ENCODE measurements around the gene ALKBH7. TPM values are rescaled to one million over a fixed set of nuclear protein-coding genes. Genes with fewer than 3 reads are reported as not detected.

ALKBH7 gene
- polyA plus RNA-seq, 4 donors, result 98.8 to 238 (median 164) TPM

GRCh38 chr19:6412447-6413091, 40.0 kb downstream of the ALKBH7 start:
- Histone ChIP-seq H3K27me3 (ENCODE audit: control insufficient read depth in 3 of 3, insufficient read depth in 3 of 3, low read length in 3 of 3) (no peaks in the 10 kb centered on the region), H3K27ac (ENCODE audit: low read depth in 1 of 3, low read length in 2 of 3) (peak overlapping the region in 2 of 3 donors; percentile 55 to 62), H3K4me1 (ENCODE audit: control insufficient read depth in 3 of 3, insufficient read depth in 2 of 3, low read depth in 1 of 3, low read length in 2 of 3) (peaks cover 0 to 15% (median 0%) of the 10 kb centered on the region in 3 donors), H3K4me3 (ENCODE audit: low read depth in 1 of 3, low read length in 3 of 3) (no peak overlapping the region), H3K36me3 (ENCODE audit: control insufficient read depth in 3 of 3, insufficient read depth in 2 of 3, low read depth in 1 of 3, low read length in 3 of 3) (peaks cover 18 to 49% (median 21%) of the 10 kb centered on the region in 3 donors), H3K9me3 (ENCODE audit: control insufficient read depth in 2 of 2, insufficient read depth in 1 of 2, low read depth in 1 of 2, low read length in 1 of 2) (no peaks in the 10 kb centered on the region)
- DNase-seq, result peak; percentile 76 to 79
- no peak for FAIRE-seq
- WGBS, 3 donors, result 33 to 42% (median 42%) methylated on average over 15 of the region's 15 CpGs

- DNase-seq, result no peak
- Histone ChIP-seq H3K27me3 (ENCODE audit: control insufficient read depth in 3 of 3, insufficient read depth in 3 of 3, low read length in 3 of 3) (no peaks in the 10 kb centered on the region), H3K4me1 (ENCODE audit: control insufficient read depth in 3 of 3, insufficient read depth in 2 of 3, low read depth in 1 of 3, low read length in 2 of 3) (peaks cover 0 to 15% (median 0%) of the 10 kb centered on the region in 3 donors), H3K36me3 (ENCODE audit: control insufficient read depth in 3 of 3, insufficient read depth in 2 of 3, low read depth in 1 of 3, low read length in 3 of 3) (peaks cover 21 to 56% (median 28%) of the 10 kb centered on the region in 3 donors), H3K27ac (ENCODE audit: low read depth in 1 of 3, low read length in 2 of 3) (peak overlapping the region in 1 of 3 donors; percentile 62), H3K9me3 (ENCODE audit: control insufficient read depth in 2 of 2, insufficient read depth in 1 of 2, low read depth in 1 of 2, low read length in 1 of 2) (no peaks in the 10 kb centered on the region), H3K4me3 (ENCODE audit: low read depth in 1 of 3, low read length in 3 of 3) (no peak overlapping the region)
- no peak for FAIRE-seq
- WGBS, 3 donors, result 25 to 35% (median 32%) methylated on average over 10 of the region's 10 CpGs
These were observed 40.7 kb downstream of the ALKBH7 start for GRCh38 chr19:6413291-6413690.

GRCh38 chr19:6413721-6414643, 41.4 kb downstream of the ALKBH7 start:
- Histone ChIP-seq H3K4me3 (ENCODE audit: low read depth in 1 of 3, low read length in 3 of 3) (no peak overlapping the region), H3K27me3 (ENCODE audit: control insufficient read depth in 3 of 3, insufficient read depth in 3 of 3, low read length in 3 of 3) (no peaks in the 10 kb centered on the region), H3K9me3 (ENCODE audit: control insufficient read depth in 2 of 2, insufficient read depth in 1 of 2, low read depth in 1 of 2, low read length in 1 of 2) (no peaks in the 10 kb centered on the region), H3K36me3 (ENCODE audit: control insufficient read depth in 3 of 3, insufficient read depth in 2 of 3, low read depth in 1 of 3, low read length in 3 of 3) (peaks cover 21 to 63% (median 35%) of the 10 kb centered on the region in 3 donors), H3K4me1 (ENCODE audit: control insufficient read depth in 3 of 3, insufficient read depth in 2 of 3, low read depth in 1 of 3, low read length in 2 of 3) (peaks cover 0 to 15% (median 0%) of the 10 kb centered on the region in 3 donors), H3K27ac (ENCODE audit: low read depth in 1 of 3, low read length in 2 of 3) (peak overlapping the region in 1 of 3 donors; percentile 40)
- no peak for FAIRE-seq
- DNase-seq, result no peak
- WGBS, 3 donors, result 72 to 81% (median 78%) methylated on average over 37 to 42 of the region's 42 CpGs

GRCh38 chr19:6414793-6415590, 42.4 kb downstream of the ALKBH7 start:
- Histone ChIP-seq H3K36me3 (ENCODE audit: control insufficient read depth in 3 of 3, insufficient read depth in 2 of 3, low read depth in 1 of 3, low read length in 3 of 3) (peaks cover 26 to 73% (median 40%) of the 10 kb centered on the region in 3 donors), H3K27ac (ENCODE audit: low read depth in 1 of 3, low read length in 2 of 3) (no peak overlapping the region), H3K4me1 (ENCODE audit: control insufficient read depth in 3 of 3, insufficient read depth in 2 of 3, low read depth in 1 of 3, low read length in 2 of 3) (peaks cover 0 to 15% (median 0%) of the 10 kb centered on the region in 3 donors), H3K9me3 (ENCODE audit: control insufficient read depth in 2 of 2, insufficient read depth in 1 of 2, low read depth in 1 of 2, low read length in 1 of 2) (no peaks in the 10 kb centered on the region), H3K4me3 (ENCODE audit: low read depth in 1 of 3, low read length in 3 of 3) (no peak overlapping the region), H3K27me3 (ENCODE audit: control insufficient read depth in 3 of 3, insufficient read depth in 3 of 3, low read length in 3 of 3) (no peaks in the 10 kb centered on the region)
- FAIRE-seq (no peak), DNase-seq (no peak)
- 91 to 96% (median 93%) methylated on average over 39 to 47 of the region's 47 CpGs for WGBS, 3 donors

GRCh38 chr19:6415591-6416190, 43.1 kb downstream of the ALKBH7 start:
- H3K27me3 ChIP-seq (ENCODE audit: control insufficient read depth in 3 of 3, insufficient read depth in 3 of 3, low read length in 3 of 3), result no peaks in the 10 kb centered on the region
- no peaks in the 10 kb centered on the region for H3K9me3 ChIP-seq (ENCODE audit: control insufficient read depth in 2 of 2, insufficient read depth in 1 of 2, low read depth in 1 of 2, low read length in 1 of 2)
- peaks cover 31 to 80% (median 40%) of the 10 kb centered on the region in 3 donors for H3K36me3 ChIP-seq (ENCODE audit: control insufficient read depth in 3 of 3, insufficient read depth in 2 of 3, low read depth in 1 of 3, low read length in 3 of 3)
- WGBS, 3 donors, result 95 to 97% (median 95%) methylated on average over 30 to 32 of the region's 32 CpGs
- no peak overlapping the region for H3K27ac ChIP-seq (ENCODE audit: low read depth in 1 of 3, low read length in 2 of 3)
- H3K4me1 ChIP-seq (ENCODE audit: control insufficient read depth in 3 of 3, insufficient read depth in 2 of 3, low read depth in 1 of 3, low read length in 2 of 3), result peaks cover 0 to 15% (median 0%) of the 10 kb centered on the region in 3 donors
- DNase-seq (no peak), FAIRE-seq (no peak)
- H3K4me3 ChIP-seq (ENCODE audit: low read depth in 1 of 3, low read length in 3 of 3), result no peak overlapping the region

- FAIRE-seq, result no peak
- WGBS, 3 donors, result 93 to 94% (median 93%) methylated on average over 28 to 29 of the region's 29 CpGs
- H3K36me3 ChIP-seq (ENCODE audit: control insufficient read depth in 3 of 3, insufficient read depth in 2 of 3, low read depth in 1 of 3, low read length in 3 of 3), result peaks cover 31 to 92% (median 40%) of the 10 kb centered on the region in 3 donors
These were observed 44.2 kb downstream of the ALKBH7 start for GRCh38 chr19:6416658-6417405.

GRCh38 chr19:6417713-6418561, 45.3 kb downstream of the ALKBH7 start:
- Histone ChIP-seq H3K27ac (ENCODE audit: low read depth in 1 of 3, low read length in 2 of 3) (no peak overlapping the region), H3K9me3 (ENCODE audit: control insufficient read depth in 2 of 2, insufficient read depth in 1 of 2, low read depth in 1 of 2, low read length in 1 of 2) (no peaks in the 10 kb centered on the region), H3K4me3 (ENCODE audit: low read depth in 1 of 3, low read length in 3 of 3) (no peak overlapping the region), H3K4me1 (ENCODE audit: control insufficient read depth in 3 of 3, insufficient read depth in 2 of 3, low read depth in 1 of 3, low read length in 2 of 3) (peaks cover 0 to 6% (median 0%) of the 10 kb centered on the region in 3 donors), H3K36me3 (ENCODE audit: control insufficient read depth in 3 of 3, insufficient read depth in 2 of 3, low read depth in 1 of 3, low read length in 3 of 3) (peaks cover 31 to 92% (median 40%) of the 10 kb centered on the region in 3 donors), H3K27me3 (ENCODE audit: control insufficient read depth in 3 of 3, insufficient read depth in 3 of 3, low read length in 3 of 3) (no peaks in the 10 kb centered on the region)
- FAIRE-seq, result no peak
- DNase-seq, result no peak
- 79 to 81% (median 81%) methylated on average over 30 to 33 of the region's 33 CpGs for WGBS, 3 donors

More at GRCh38 chr19:6416658-6417405, 44.2 kb downstream of the ALKBH7 start:
- Histone ChIP-seq H3K4me3 (ENCODE audit: low read depth in 1 of 3, low read length in 3 of 3) (no peak overlapping the region), H3K27me3 (ENCODE audit: control insufficient read depth in 3 of 3, insufficient read depth in 3 of 3, low read length in 3 of 3) (no peaks in the 10 kb centered on the region), H3K4me1 (ENCODE audit: control insufficient read depth in 3 of 3, insufficient read depth in 2 of 3, low read depth in 1 of 3, low read length in 2 of 3) (peaks cover 0 to 15% (median 0%) of the 10 kb centered on the region in 3 donors), H3K27ac (ENCODE audit: low read depth in 1 of 3, low read length in 2 of 3) (no peak overlapping the region), H3K9me3 (ENCODE audit: control insufficient read depth in 2 of 2, insufficient read depth in 1 of 2, low read depth in 1 of 2, low read length in 1 of 2) (no peaks in the 10 kb centered on the region)
- no peak for DNase-seq

Data from small intestine (tissue), 7 donors.